Lower lobe of right lung (tissue), 2 donors: Measurements from ENCODE around the gene OR56A1. TPM values are rescaled to one million over a fixed set of nuclear protein-coding genes. Genes with fewer than 3 reads are reported as not detected.
"Not testable (repeated sequence)": the region's sequence is repeated elsewhere in the genome, so short reads cannot be mapped to it uniquely, and the experiment has no call there.

Experiments
- ATAC-seq, 2 donors: fragments of 200-7000 bp; cut with Tn5 transposase; one replicate each; pipeline ENCODE4 v1.9.1; 2020 to 2022; ENCODE audit warnings: mild to moderate bottlenecking in 2 of 2, moderate library complexity in 2 of 2
- DNase-seq: peaks from one replicate; pipeline ENCODE4 v3.0.0-alpha.2; 2020
- H3K27ac ChIP-seq: fragments of 200-600 bp; one replicate; pipeline ENCODE4 v1.8.0; 2022
- H3K27me3 ChIP-seq: fragments of 200-600 bp; one replicate; pipeline ENCODE4 v1.8.0; 2022; ENCODE audit warnings: low read depth
- H3K36me3 ChIP-seq: fragments of 200-600 bp; one replicate; pipeline ENCODE4 v1.8.0; 2022; ENCODE audit warnings: mild to moderate bottlenecking
- H3K4me1 ChIP-seq: fragments of 200-600 bp; one replicate; pipeline ENCODE4 v1.8.0; 2022
- H3K4me3 ChIP-seq: fragments of 200-600 bp; one replicate; pipeline ENCODE4 v1.8.0; 2022; ENCODE audit warnings: mild to moderate bottlenecking
- H3K9me3 ChIP-seq: fragments of 200-600 bp; one replicate; pipeline ENCODE4 v1.8.0; 2022
- intact Hi-C: fragments of 100-400 bp; cut with DNase I; formaldehyde crosslinking; loops from one replicate; pipeline ENCODE4 v1.11.0; 2022
- long read RNA-seq: library from polyadenylated mRNA; unstranded; transcript quantifications from one replicate; pipeline ENCODE4 v2.0.0, GENCODE V29; 2021
- total RNA-seq: library from RNA; stranded (reverse); fragmentation: NEBNext Ultra II Directional; extraction: Animal tissue kit (Norgen Biotek cat#: 25700); gene quantifications from one replicate; pipeline ENCODE4 v1.2.1, GENCODE V29; 2021
- TF ChIP-seq, protein P1 (sequence below): fragments of 200-600 bp; IDR thresholded peaks from one replicate; pipeline ENCODE4 v1.8.0; 2022; ENCODE audit warnings: antibody characterized with exemption, mild to moderate bottlenecking
- donor health status: DM: no; HTN: yes; CAD: no; lungs with severe emphysema.

Gene OR56A1, protein sequence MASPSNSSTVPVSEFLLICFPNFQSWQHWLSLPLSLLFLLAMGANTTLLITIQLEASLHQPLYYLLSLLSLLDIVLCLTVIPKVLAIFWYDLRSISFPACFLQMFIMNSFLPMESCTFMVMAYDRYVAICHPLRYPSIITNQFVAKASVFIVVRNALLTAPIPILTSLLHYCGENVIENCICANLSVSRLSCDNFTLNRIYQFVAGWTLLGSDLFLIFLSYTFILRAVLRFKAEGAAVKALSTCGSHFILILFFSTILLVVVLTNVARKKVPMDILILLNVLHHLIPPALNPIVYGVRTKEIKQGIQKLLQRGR
- not detected for total RNA-seq
- long read RNA-seq, result 0 reads

GRCh38 chr11:6030708-6031405 lies at the start of gene OR56A1:
Gene OR56A1, minus strand, starts transcription at chr11:6030758. Its CDS starts 3,066 bp downstream, at chr11:6027692.
- H3K4me1 ChIP-seq, result no peaks in the 10 kb centered on the region
- no peaks in the 10 kb centered on the region for H3K36me3 ChIP-seq
- H3K27me3 ChIP-seq, result no peaks in the 10 kb centered on the region
- TF ChIP-seq, protein P1, sequence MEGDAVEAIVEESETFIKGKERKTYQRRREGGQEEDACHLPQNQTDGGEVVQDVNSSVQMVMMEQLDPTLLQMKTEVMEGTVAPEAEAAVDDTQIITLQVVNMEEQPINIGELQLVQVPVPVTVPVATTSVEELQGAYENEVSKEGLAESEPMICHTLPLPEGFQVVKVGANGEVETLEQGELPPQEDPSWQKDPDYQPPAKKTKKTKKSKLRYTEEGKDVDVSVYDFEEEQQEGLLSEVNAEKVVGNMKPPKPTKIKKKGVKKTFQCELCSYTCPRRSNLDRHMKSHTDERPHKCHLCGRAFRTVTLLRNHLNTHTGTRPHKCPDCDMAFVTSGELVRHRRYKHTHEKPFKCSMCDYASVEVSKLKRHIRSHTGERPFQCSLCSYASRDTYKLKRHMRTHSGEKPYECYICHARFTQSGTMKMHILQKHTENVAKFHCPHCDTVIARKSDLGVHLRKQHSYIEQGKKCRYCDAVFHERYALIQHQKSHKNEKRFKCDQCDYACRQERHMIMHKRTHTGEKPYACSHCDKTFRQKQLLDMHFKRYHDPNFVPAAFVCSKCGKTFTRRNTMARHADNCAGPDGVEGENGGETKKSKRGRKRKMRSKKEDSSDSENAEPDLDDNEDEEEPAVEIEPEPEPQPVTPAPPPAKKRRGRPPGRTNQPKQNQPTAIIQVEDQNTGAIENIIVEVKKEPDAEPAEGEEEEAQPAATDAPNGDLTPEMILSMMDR, result no peak
- no peak within 1 kb of the TSS for H3K27ac ChIP-seq
- DNase-seq (no peak), ATAC-seq (no peak)
- H3K9me3 ChIP-seq, result no peaks in the 10 kb centered on the region
- no peak within 1 kb of the TSS for H3K4me3 ChIP-seq
- intact Hi-C loops, result no loop called here

DNA sequence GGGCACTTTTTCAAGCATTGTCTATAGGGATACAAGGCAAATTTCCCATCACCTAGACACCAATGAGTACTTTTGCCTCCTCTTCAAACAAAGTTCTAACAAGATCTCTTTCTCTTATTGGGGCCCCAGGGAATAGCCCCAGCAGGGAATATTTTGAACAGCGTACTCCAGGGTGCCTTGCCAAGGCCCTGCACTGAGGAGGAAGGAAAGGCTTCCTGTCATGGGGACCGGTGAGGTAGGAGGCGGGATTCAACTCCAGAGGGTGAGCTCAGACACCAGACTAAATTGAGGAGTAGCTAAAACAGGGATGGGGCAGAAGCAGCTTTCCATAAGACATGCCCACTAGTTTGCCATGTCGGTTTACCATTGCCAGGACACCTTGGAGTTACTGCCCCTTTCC lies 48.9 kb upstream of the OR56A1 start:
- Histone ChIP-seq H3K4me1 (no peaks in the 10 kb centered on the region), H3K27ac (no peak overlapping the region), H3K9me3 (peaks cover 4% of the 10 kb centered on the region), H3K36me3 (no peaks in the 10 kb centered on the region), H3K27me3 (no peaks in the 10 kb centered on the region), H3K4me3 (no peak overlapping the region)
- TF ChIP-seq, protein P1, result no peak
- DNase-seq (no peak), ATAC-seq (no peak)
- intact Hi-C loops, result no loop called here

- Histone ChIP-seq H3K27ac (no peak overlapping the region), H3K4me3 (no peak overlapping the region), H3K36me3 (no peaks in the 10 kb centered on the region), H3K9me3 (peaks cover 4% of the 10 kb centered on the region), H3K4me1 (no peaks in the 10 kb centered on the region), H3K27me3 (no peaks in the 10 kb centered on the region)
- DNase-seq (no peak), ATAC-seq (no peak)
- intact Hi-C loops, result no loop called here
- TF ChIP-seq, protein P1, result no peak
Observed at GRCh38 chr11:6077723-6078122, 47.2 kb upstream of the OR56A1 start.

DNA sequence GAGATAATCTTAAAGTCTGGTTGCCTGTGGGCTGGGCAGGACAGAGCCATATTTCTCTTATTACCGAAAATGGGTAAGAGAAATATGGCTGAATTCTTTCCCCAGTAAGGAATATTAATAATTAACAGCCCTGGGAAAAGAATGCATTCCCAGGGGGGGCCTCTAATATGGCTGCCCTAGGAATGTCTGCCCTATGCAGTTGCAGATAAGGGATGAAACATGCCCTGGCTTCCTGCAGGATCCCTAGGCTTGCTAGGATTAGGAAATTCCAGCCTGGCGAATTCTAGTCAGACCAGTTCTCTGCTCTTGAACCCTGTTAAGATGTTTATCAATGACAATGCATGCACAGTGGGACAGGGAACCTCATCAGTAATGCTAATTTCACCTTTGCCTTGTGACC lies 45.9 kb upstream of the OR56A1 start:
- H3K27me3 ChIP-seq, H3K9me3 ChIP-seq, DNase-seq, H3K4me1 ChIP-seq, ATAC-seq, H3K27ac ChIP-seq, H3K36me3 ChIP-seq, H3K4me3 ChIP-seq, intact Hi-C loops: not testable (repeated sequence)

- Histone ChIP-seq H3K27ac (no peak overlapping the region), H3K27me3 (no peaks in the 10 kb centered on the region), H3K9me3 (no peaks in the 10 kb centered on the region), H3K4me1 (no peaks in the 10 kb centered on the region), H3K36me3 (no peaks in the 10 kb centered on the region), H3K4me3 (no peak overlapping the region)
- ATAC-seq, result no peak
- intact Hi-C loops, result no loop called here
- DNase-seq, result no peak
- TF ChIP-seq, protein P1, result no peak
Observed at GRCh38 chr11:6067502-6067901, 36.9 kb upstream of the OR56A1 start.
